Activated CD8-positive, alpha-beta T cell treated with anti-CD3 and anti-CD28 coated beads, Interleukin-2, amount 10 ng/mL, durations not matched to agents 7 days and 5 days (primary cell): ENCODE measurements around the gene WDFY4. TPM values are rescaled to one million over a fixed set of nuclear protein-coding genes. Genes with fewer than 3 reads are reported as not detected.

ENCODE experiments used
- ATAC-seq: fragments of 150-1000 bp; cut with Tn5 transposase; one replicate; pipeline ENCODE4 v1.10.0; 2021; ENCODE audit warnings: moderate library complexity
- CTCF ChIA-PET: fragments of 350-600 bp; sonication (Branson Sonifier 250); formaldehyde crosslinking; loops from one replicate; lab custom pipeline; 2021; ENCODE audit warnings: antibody characterized with exemption; lab: Charles Lee
- POLR2A ChIA-PET: fragments of 350-600 bp; sonication (Branson Sonifier 250); formaldehyde crosslinking; loops from one replicate; lab custom pipeline; 2021; ENCODE audit warnings: antibody characterized with exemption; lab: Charles Lee
- DNase-seq: peaks from one replicate; pipeline ENCODE4 v3.0.0-alpha.2; 2020
- H3K27ac Mint-ChIP-seq: one replicate; pipeline ENCODE4 v1.8.0; 2021; ENCODE audit warnings: mild to moderate bottlenecking, mixed read lengths
- H3K27me3 Mint-ChIP-seq: one replicate; pipeline ENCODE4 v1.8.0; 2021; ENCODE audit warnings: low read depth, mixed read lengths
- H3K36me3 Mint-ChIP-seq: one replicate; pipeline ENCODE4 v1.8.0; 2021; ENCODE audit warnings: low read depth, mixed read lengths
- H3K4me1 Mint-ChIP-seq: one replicate; pipeline ENCODE4 v1.8.0; 2021; ENCODE audit warnings: low read depth, mixed read lengths
- H3K4me3 Mint-ChIP-seq: one replicate; pipeline ENCODE4 v1.8.0; 2021; ENCODE audit warnings: mild to moderate bottlenecking, mixed read lengths
- H3K9me3 Mint-ChIP-seq: one replicate; pipeline ENCODE4 v1.8.0; 2022; ENCODE audit warnings: mixed read lengths; ENCODE audit not compliant: insufficient read depth
- total RNA-seq, 2 experiments: library from RNA; stranded (reverse); gene quantifications; one replicate each; pipeline ENCODE4 v1.2.3, GENCODE V29; 2021

Gene WDFY4
- total RNA-seq, 2 experiments from 2014 or later = 0.16 to 0.37 TPM

- no peaks in the 10 kb centered on the region for H3K9me3 Mint-ChIP-seq
- CTCF ChIA-PET = no interaction called here
- DNase-seq = no peak
- peaks cover 5% of the 10 kb centered on the region for H3K27me3 Mint-ChIP-seq
- no peak overlapping the region for H3K27ac Mint-ChIP-seq
- no peak for ATAC-seq
- no peak overlapping the region for H3K4me3 Mint-ChIP-seq
- no peaks in the 10 kb centered on the region for H3K36me3 Mint-ChIP-seq
- H3K4me1 Mint-ChIP-seq = no peaks in the 10 kb centered on the region
- POLR2A ChIA-PET = no interaction called here
Measured at GRCh38 chr10:48701941-48702340, 17.3 kb downstream of the WDFY4 start.

GRCh38 chr10:48703531-48704122, 19.0 kb downstream of the WDFY4 start:
- no peaks in the 10 kb centered on the region for H3K4me1 Mint-ChIP-seq
- DNase-seq (no peak), ATAC-seq (no peak)
- no peak overlapping the region for H3K4me3 Mint-ChIP-seq
- H3K9me3 Mint-ChIP-seq = no peaks in the 10 kb centered on the region
- H3K27ac Mint-ChIP-seq = no peak overlapping the region
- H3K27me3 Mint-ChIP-seq = peaks cover 11% of the 10 kb centered on the region
- POLR2A ChIA-PET = no interaction called here
- CTCF ChIA-PET = no interaction called here
- H3K36me3 Mint-ChIP-seq = no peaks in the 10 kb centered on the region

GRCh38 chr10:48704156-48704555, 19.5 kb downstream of the WDFY4 start:
- POLR2A ChIA-PET = no interaction called here
- no peak overlapping the region for H3K4me3 Mint-ChIP-seq
- H3K9me3 Mint-ChIP-seq = no peaks in the 10 kb centered on the region
- H3K27me3 Mint-ChIP-seq = peaks cover 11% of the 10 kb centered on the region
- no peaks in the 10 kb centered on the region for H3K4me1 Mint-ChIP-seq
- ATAC-seq (no peak), DNase-seq (no peak)
- CTCF ChIA-PET = no interaction called here
- H3K27ac Mint-ChIP-seq = no peak overlapping the region
- no peaks in the 10 kb centered on the region for H3K36me3 Mint-ChIP-seq

- no peak for DNase-seq
- Mint-ChIP-seq H3K4me1 (no peaks in the 10 kb centered on the region), H3K4me3 (no peak overlapping the region), H3K36me3 (no peaks in the 10 kb centered on the region), H3K27ac (no peak overlapping the region), H3K9me3 (no peaks in the 10 kb centered on the region), H3K27me3 (peaks cover 14% of the 10 kb centered on the region)
- ATAC-seq = no peak
- ChIA-PET CTCF (interaction anchor here (1.3 kb wide), 1 partner anchor 49 kb away, joined by 3 read pairs; no protein-coding TSS in a partner anchor), POLR2A (no interaction called here)
Measured at GRCh38 chr10:48705401-48705938, 20.8 kb downstream of the WDFY4 start.

GRCh38 chr10:48707472-48707871, 22.8 kb downstream of the WDFY4 start:
- ATAC-seq (no peak), DNase-seq (no peak)
- Mint-ChIP-seq H3K27me3 (peaks cover 14% of the 10 kb centered on the region), H3K36me3 (no peaks in the 10 kb centered on the region), H3K4me3 (no peak overlapping the region), H3K4me1 (no peaks in the 10 kb centered on the region), H3K9me3 (no peaks in the 10 kb centered on the region), H3K27ac (no peak overlapping the region)
- POLR2A ChIA-PET = no interaction called here
- CTCF ChIA-PET = no interaction called here

- H3K27me3 Mint-ChIP-seq = peaks cover 14% of the 10 kb centered on the region
- H3K4me3 Mint-ChIP-seq = no peak overlapping the region
- ATAC-seq (no peak), DNase-seq (no peak)
- ChIA-PET POLR2A (no interaction called here), CTCF (no interaction called here)
- no peaks in the 10 kb centered on the region for H3K4me1 Mint-ChIP-seq
- no peaks in the 10 kb centered on the region for H3K36me3 Mint-ChIP-seq
- no peaks in the 10 kb centered on the region for H3K9me3 Mint-ChIP-seq
- H3K27ac Mint-ChIP-seq = no peak overlapping the region
Measured at GRCh38 chr10:48708144-48708543, 23.5 kb downstream of the WDFY4 start.

GRCh38 chr10:48710647-48711275, 26.1 kb downstream of the WDFY4 start:
- ChIA-PET POLR2A (interaction anchor here (0.5 kb wide), 1 partner anchor 37 kb away, joined by 3 read pairs; no protein-coding TSS in a partner anchor), CTCF (no interaction called here)
- H3K36me3 Mint-ChIP-seq = no peaks in the 10 kb centered on the region
- peaks cover 15% of the 10 kb centered on the region for H3K27me3 Mint-ChIP-seq
- H3K4me1 Mint-ChIP-seq = no peaks in the 10 kb centered on the region
- no peak overlapping the region for H3K4me3 Mint-ChIP-seq
- DNase-seq = no peak
- no peak overlapping the region for H3K27ac Mint-ChIP-seq
- ATAC-seq = no peak
- no peaks in the 10 kb centered on the region for H3K9me3 Mint-ChIP-seq

- Mint-ChIP-seq H3K27ac (no peak overlapping the region), H3K4me1 (no peaks in the 10 kb centered on the region), H3K4me3 (no peak overlapping the region), H3K9me3 (no peaks in the 10 kb centered on the region), H3K36me3 (no peaks in the 10 kb centered on the region), H3K27me3 (peaks cover 11% of the 10 kb centered on the region)
- DNase-seq = no peak
- CTCF ChIA-PET = no interaction called here
- POLR2A ChIA-PET = no interaction called here
- no peak for ATAC-seq
Measured at GRCh38 chr10:48711830-48712229, 27.2 kb downstream of the WDFY4 start.

- H3K9me3 Mint-ChIP-seq = no peaks in the 10 kb centered on the region
- ATAC-seq (no peak), DNase-seq (no peak)
- no peaks in the 10 kb centered on the region for H3K36me3 Mint-ChIP-seq
- H3K27ac Mint-ChIP-seq = no peak overlapping the region
- H3K4me3 Mint-ChIP-seq = no peak overlapping the region
- no peaks in the 10 kb centered on the region for H3K4me1 Mint-ChIP-seq
- CTCF ChIA-PET = no interaction called here
- POLR2A ChIA-PET = no interaction called here
- H3K27me3 Mint-ChIP-seq = peaks cover 5% of the 10 kb centered on the region
Measured at GRCh38 chr10:48714088-48714487, 29.4 kb downstream of the WDFY4 start.

- Mint-ChIP-seq H3K4me3 (no peak overlapping the region), H3K27ac (no peak overlapping the region), H3K4me1 (no peaks in the 10 kb centered on the region), H3K36me3 (no peaks in the 10 kb centered on the region), H3K27me3 (peaks cover 2% of the 10 kb centered on the region), H3K9me3 (no peaks in the 10 kb centered on the region)
- ATAC-seq = no peak
- ChIA-PET CTCF (no interaction called here), POLR2A (no interaction called here)
- DNase-seq = no peak
Measured at GRCh38 chr10:48716416-48716815, 31.7 kb downstream of the WDFY4 start.

GRCh38 chr10:48720611-48721010, 35.9 kb downstream of the WDFY4 start:
- Mint-ChIP-seq H3K27ac (no peak overlapping the region), H3K4me1 (no peaks in the 10 kb centered on the region), H3K36me3 (no peaks in the 10 kb centered on the region), H3K27me3 (no peaks in the 10 kb centered on the region), H3K4me3 (no peak overlapping the region), H3K9me3 (no peaks in the 10 kb centered on the region)
- ChIA-PET CTCF (no interaction called here), POLR2A (no interaction called here)
- DNase-seq (no peak), ATAC-seq (no peak)

GRCh38 chr10:48722153-48723145, 37.8 kb downstream of the WDFY4 start:
- no peaks in the 10 kb centered on the region for H3K36me3 Mint-ChIP-seq
- no peak overlapping the region for H3K27ac Mint-ChIP-seq

More at GRCh38 chr10:48722153-48723145, 37.8 kb downstream of the WDFY4 start:
- DNase-seq (no peak), ATAC-seq (no peak)
- no peak overlapping the region for H3K4me3 Mint-ChIP-seq
- H3K9me3 Mint-ChIP-seq = no peaks in the 10 kb centered on the region
- POLR2A ChIA-PET = no interaction called here
- no peaks in the 10 kb centered on the region for H3K27me3 Mint-ChIP-seq
- CTCF ChIA-PET = no interaction called here
- H3K4me1 Mint-ChIP-seq = no peaks in the 10 kb centered on the region
